Gastrocnemius medialis (tissue), 4 donors: ENCODE measurements around the gene PHRF1.

ENCODE experiments used
- CTCF ChIP-seq, 5 experiments: fragments of 450-650 bp in 3 of 5; fragments of 200-600 bp in 2 of 5; sonication (generic) in 2 of 5; IDR thresholded peaks in 4 of 5; conservative IDR thresholded peaks in 1 of 5; 1 replicate in 4 of 5; 2 replicates in 1 of 5; pipeline ENCODE4 v1.5.1; 2016 to 2019; ENCODE audit warnings: antibody characterized with exemption in 5 of 5, mild to moderate bottlenecking in 3 of 5, moderate library complexity in 3 of 5
- POLR2A ChIP-seq, 2 donors: fragments of 450-650 bp; IDR thresholded peaks; one replicate each; pipeline ENCODE4 v1.6.1; 2017; ENCODE audit warnings: antibody characterized with exemption in 2 of 2, mild to moderate bottlenecking in 2 of 2, moderate library complexity in 2 of 2

DNA sequence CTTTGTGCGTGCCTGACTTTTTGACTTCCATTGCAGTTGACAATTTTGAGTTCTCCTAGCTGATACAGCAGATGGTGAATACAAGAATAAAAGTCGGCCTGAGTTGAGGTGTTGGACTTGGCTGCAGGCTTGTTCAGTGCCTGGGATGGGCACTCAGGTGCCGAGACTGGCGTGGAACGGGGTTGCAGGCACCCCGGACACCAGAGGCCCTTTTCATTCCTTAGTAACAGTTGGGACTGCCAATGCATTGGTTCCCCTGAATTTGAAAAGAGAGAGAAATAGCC, 1.3 kb downstream of the PHRF1 start:
- TF ChIP-seq CTCF (IDR thresholded peaks at IDR 0.05 in 4 of 5, conservative IDR thresholded peaks at IDR 0.05 in 1 of 5) (no peak), POLR2A (IDR thresholded peaks at IDR 0.05) (no peak)
